CD4-positive, alpha-beta memory T cell (primary cell): ENCODE measurements around the gene SLC25A30. TPM values are rescaled to one million over a fixed set of nuclear protein-coding genes. Genes with fewer than 3 reads are reported as not detected.

ENCODE experiments used
- CTCF ChIA-PET: fragments of 350-600 bp; sonication (Branson Sonifier 250); formaldehyde crosslinking; loops from one replicate; lab custom pipeline; 2021; ENCODE audit warnings: inconsistent platforms; ENCODE audit not compliant: partially characterized antibody; lab: Charles Lee
- POLR2A ChIA-PET: fragments of 350-600 bp; sonication (Branson Sonifier 250); formaldehyde crosslinking; loops from one replicate; lab custom pipeline; 2021; ENCODE audit not compliant: partially characterized antibody; lab: Charles Lee
- DNase-seq, 5 donors: peaks; one replicate each; pipeline versions ENCODE4 v3.0.0 to v3.0.0-alpha.2; 2020 to 2022; ENCODE audit warnings: mixed read lengths in 1 of 5
- H3K27ac ChIP-seq: one replicate; pipeline ENCODE4 v1.7.0; 2013; ENCODE audit warnings: low read depth, low read length
- H3K27me3 ChIP-seq: 2 replicates; pipeline ENCODE4 v1.7.0; 2013; ENCODE audit warnings: mild to moderate bottlenecking, low read length, moderate library complexity; ENCODE audit not compliant: insufficient read depth
- H3K36me3 ChIP-seq: 2 replicates; pipeline ENCODE4 v1.7.0; 2013; ENCODE audit warnings: mild to moderate bottlenecking, low read length, moderate library complexity; ENCODE audit not compliant: insufficient read depth
- H3K4me1 ChIP-seq: 2 replicates; pipeline ENCODE4 v1.7.0; 2013; ENCODE audit warnings: mild to moderate bottlenecking, low read length, moderate library complexity; ENCODE audit not compliant: insufficient read depth
- H3K4me3 ChIP-seq, 2 donors: one replicate each; pipeline ENCODE4 v1.7.0; 2013; ENCODE audit warnings: low read length in 2 of 2, mild to moderate bottlenecking in 1 of 2
- H3K9me3 ChIP-seq, 2 donors: one replicate each; pipeline ENCODE4 v1.7.0; 2013; ENCODE audit warnings: low read length in 2 of 2, control low read depth in 1 of 2; ENCODE audit not compliant: control insufficient read depth in 1 of 2
- H3K27ac Mint-ChIP-seq, 7 donors: one replicate each; pipeline ENCODE4 v1.8.0; 2020 to 2021; ENCODE audit warnings: mixed read lengths in 7 of 7, mild to moderate bottlenecking in 6 of 7, inconsistent platforms in 3 of 7, moderate library complexity in 3 of 7
- H3K27me3 Mint-ChIP-seq, 2 donors: one replicate each; pipeline ENCODE4 v1.8.0; 2020 to 2021; ENCODE audit warnings: mixed read lengths in 2 of 2
- H3K36me3 Mint-ChIP-seq, 2 donors: one replicate each; pipeline ENCODE4 v1.8.0; 2020 to 2021; ENCODE audit warnings: mixed read lengths in 2 of 2, inconsistent platforms in 1 of 2, mild to moderate bottlenecking in 1 of 2
- H3K4me1 Mint-ChIP-seq, 4 donors: one replicate each; pipeline ENCODE4 v1.8.0; 2020 to 2021; ENCODE audit warnings: mixed read lengths in 4 of 4, mild to moderate bottlenecking in 1 of 4
- H3K4me3 Mint-ChIP-seq, 8 donors: one replicate each; pipeline ENCODE4 v1.8.0; 2020 to 2021; ENCODE audit warnings: mixed read lengths in 8 of 8, mild to moderate bottlenecking in 7 of 8, moderate library complexity in 6 of 8, inconsistent platforms in 3 of 8
- H3K9me3 Mint-ChIP-seq, 8 donors: one replicate each; pipeline ENCODE4 v1.8.0; 2020 to 2021; ENCODE audit warnings: mixed read lengths in 8 of 8, mild to moderate bottlenecking in 5 of 8, inconsistent platforms in 3 of 8, moderate library complexity in 1 of 8
- intact Hi-C: fragments of 100-400 bp; cut with micrococcal nuclease; formaldehyde crosslinking; loops from one replicate; pipeline ENCODE4 v1.15.1; 2023
- polyA plus RNA-seq, 2 donors: library from polyadenylated mRNA; unstranded; fragments of 300-500 nt; fragmentation: Illumina TruSeq; gene quantifications; one replicate each; pipeline ENCODE4 v1.2.3, GENCODE V29; 2021
- total RNA-seq, 2 experiments: library from RNA; stranded (reverse); gene quantifications; one replicate each; pipeline ENCODE4 v1.2.3, GENCODE V29; 2021

The SLC25A30 gene
- total and polyA plus RNA-seq, 4 experiments from 2014 or later = 1.8 to 22.0 (median 11.7) TPM

GRCh38 chr13:45439781-45440462 lies 21.7 kb upstream of the SLC25A30 start:
- Histone ChIP-seq H3K4me1 (peaks cover 7% of the 10 kb centered on the region), H3K4me3 (no peak overlapping the region), H3K36me3 (no peaks in the 10 kb centered on the region), H3K27me3 (no peaks in the 10 kb centered on the region), H3K27ac (no peak overlapping the region), H3K9me3 (no peaks in the 10 kb centered on the region)
- CTCF ChIA-PET = interaction anchor here (0.7 to 1.2 kb wide), 3 partner anchors 10 to 41 kb away, joined by 3 read pairs; no protein-coding TSS in a partner anchor
- H3K27me3 Mint-ChIP-seq = peaks cover 0 to 2% of the 10 kb centered on the region in 2 donors
- intact Hi-C loops = no loop called here
- POLR2A ChIA-PET = no interaction called here
- H3K27ac Mint-ChIP-seq = peak overlapping the region in 1 of 7 donors; percentile 77
- H3K36me3 Mint-ChIP-seq = no peaks in the 10 kb centered on the region
- H3K4me1 Mint-ChIP-seq = peaks cover 7 to 8% (median 8%) of the 10 kb centered on the region in 4 donors
- DNase-seq = no peak
- no peaks in the 10 kb centered on the region for H3K9me3 Mint-ChIP-seq
- H3K4me3 Mint-ChIP-seq = no peak overlapping the region

- intact Hi-C loops = no loop called here
- CTCF ChIA-PET = interaction anchor here (1.0 to 1.2 kb wide), 2 partner anchors 11 to 40 kb away, joined by 3 read pairs; no protein-coding TSS in a partner anchor
- H3K9me3 ChIP-seq = no peaks in the 10 kb centered on the region
- H3K36me3 Mint-ChIP-seq = no peaks in the 10 kb centered on the region
- H3K36me3 ChIP-seq = no peaks in the 10 kb centered on the region
- DNase-seq = no peak
- no peak overlapping the region for H3K27ac Mint-ChIP-seq
- no peak overlapping the region for H3K27ac ChIP-seq
- peaks cover 7% of the 10 kb centered on the region for H3K4me1 ChIP-seq
- H3K27me3 ChIP-seq = no peaks in the 10 kb centered on the region
- POLR2A ChIA-PET = no interaction called here
- H3K27me3 Mint-ChIP-seq = peaks cover 0 to 2% of the 10 kb centered on the region in 2 donors
- no peak overlapping the region for H3K4me3 ChIP-seq
- peaks cover 7 to 8% (median 8%) of the 10 kb centered on the region in 4 donors for H3K4me1 Mint-ChIP-seq
- H3K4me3 Mint-ChIP-seq = no peak overlapping the region
- H3K9me3 Mint-ChIP-seq = no peaks in the 10 kb centered on the region
These were observed 20.8 kb upstream of the SLC25A30 start for GRCh38 chr13:45439008-45439407.

DNA sequence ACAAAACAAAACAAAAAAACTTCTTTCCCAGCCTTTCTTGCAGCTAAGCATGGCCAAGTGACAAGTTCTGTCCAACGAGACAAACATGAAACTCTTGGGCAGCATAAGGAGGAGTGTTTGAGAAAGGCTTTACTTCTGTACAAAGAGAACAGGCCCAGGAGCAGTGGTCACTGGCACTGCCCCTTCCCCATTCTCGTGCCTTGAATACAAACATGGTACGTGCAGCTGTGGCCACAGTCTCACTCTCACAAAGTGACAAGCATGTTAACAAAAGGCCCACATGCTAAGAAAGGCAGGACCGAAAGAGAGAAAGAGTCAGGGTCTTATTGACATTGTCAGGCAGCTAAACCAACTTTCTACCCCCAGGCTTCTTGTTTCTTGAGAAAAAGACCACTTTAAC lies 19.8 kb upstream of the SLC25A30 start:
- H3K4me3 Mint-ChIP-seq = no peak overlapping the region
- H3K4me1 Mint-ChIP-seq = peaks cover 7 to 8% (median 8%) of the 10 kb centered on the region in 4 donors
- intact Hi-C loops = no loop called here
- H3K9me3 Mint-ChIP-seq = no peaks in the 10 kb centered on the region
- H3K27me3 ChIP-seq = no peaks in the 10 kb centered on the region
- H3K36me3 ChIP-seq = no peaks in the 10 kb centered on the region
- no peaks in the 10 kb centered on the region for H3K27me3 Mint-ChIP-seq
- H3K4me3 ChIP-seq = no peak overlapping the region
- H3K36me3 Mint-ChIP-seq = no peaks in the 10 kb centered on the region
- no peak overlapping the region for H3K27ac ChIP-seq
- peaks cover 7% of the 10 kb centered on the region for H3K4me1 ChIP-seq
- no peaks in the 10 kb centered on the region for H3K9me3 ChIP-seq
- no peak for DNase-seq
- POLR2A ChIA-PET = no interaction called here
- CTCF ChIA-PET = no interaction called here
- H3K27ac Mint-ChIP-seq = no peak overlapping the region

GRCh38 chr13:45436953-45437352 lies 18.8 kb upstream of the SLC25A30 start:
- Mint-ChIP-seq H3K27ac (no peak overlapping the region), H3K27me3 (no peaks in the 10 kb centered on the region), H3K4me1 (peaks cover 5 to 7% (median 6%) of the 10 kb centered on the region in 4 donors), H3K4me3 (no peak overlapping the region), H3K36me3 (no peaks in the 10 kb centered on the region), H3K9me3 (no peaks in the 10 kb centered on the region)
- H3K27ac ChIP-seq = no peak overlapping the region
- ChIA-PET POLR2A (no interaction called here), CTCF (no interaction called here)
- no peak overlapping the region for H3K4me3 ChIP-seq
- no peak for DNase-seq
- intact Hi-C loops = no loop called here
- no peaks in the 10 kb centered on the region for H3K27me3 ChIP-seq
- H3K4me1 ChIP-seq = peaks cover 6% of the 10 kb centered on the region
- no peaks in the 10 kb centered on the region for H3K36me3 ChIP-seq
- H3K9me3 ChIP-seq = no peaks in the 10 kb centered on the region

GRCh38 chr13:45436332-45436731 lies 18.2 kb upstream of the SLC25A30 start:
- no peaks in the 10 kb centered on the region for H3K9me3 Mint-ChIP-seq
- ChIA-PET POLR2A (no interaction called here), CTCF (no interaction called here)

GRCh38 chr13:45434556-45435371 lies 16.6 kb upstream of the SLC25A30 start:
- H3K27me3 ChIP-seq = no peaks in the 10 kb centered on the region
- H3K4me1 ChIP-seq = no peaks in the 10 kb centered on the region
- H3K27ac Mint-ChIP-seq = no peak overlapping the region
- H3K27me3 Mint-ChIP-seq = no peaks in the 10 kb centered on the region
- intact Hi-C loops = no loop called here
- H3K27ac ChIP-seq = no peak overlapping the region
- H3K9me3 Mint-ChIP-seq = no peaks in the 10 kb centered on the region
- no peaks in the 10 kb centered on the region for H3K36me3 ChIP-seq
- DNase-seq = no peak
- H3K4me1 Mint-ChIP-seq = no peaks in the 10 kb centered on the region
- no peak overlapping the region for H3K4me3 ChIP-seq
- POLR2A ChIA-PET = no interaction called here
- H3K9me3 ChIP-seq = no peaks in the 10 kb centered on the region
- no peaks in the 10 kb centered on the region for H3K36me3 Mint-ChIP-seq
- no peak overlapping the region for H3K4me3 Mint-ChIP-seq
- CTCF ChIA-PET = no interaction called here

More at GRCh38 chr13:45436332-45436731, 18.2 kb upstream of the SLC25A30 start:
- H3K4me3 ChIP-seq = no peak overlapping the region
- H3K27ac Mint-ChIP-seq = no peak overlapping the region
- no peaks in the 10 kb centered on the region for H3K27me3 ChIP-seq
- intact Hi-C loops = no loop called here
- H3K36me3 ChIP-seq = no peaks in the 10 kb centered on the region
- no peak overlapping the region for H3K27ac ChIP-seq
- H3K9me3 ChIP-seq = no peaks in the 10 kb centered on the region
- no peak overlapping the region for H3K4me3 Mint-ChIP-seq
- no peaks in the 10 kb centered on the region for H3K27me3 Mint-ChIP-seq
- DNase-seq = no peak
- no peaks in the 10 kb centered on the region for H3K36me3 Mint-ChIP-seq
- H3K4me1 ChIP-seq = no peaks in the 10 kb centered on the region
- peaks cover 0 to under 1% (median under 1%) of the 10 kb centered on the region in 4 donors for H3K4me1 Mint-ChIP-seq

DNA sequence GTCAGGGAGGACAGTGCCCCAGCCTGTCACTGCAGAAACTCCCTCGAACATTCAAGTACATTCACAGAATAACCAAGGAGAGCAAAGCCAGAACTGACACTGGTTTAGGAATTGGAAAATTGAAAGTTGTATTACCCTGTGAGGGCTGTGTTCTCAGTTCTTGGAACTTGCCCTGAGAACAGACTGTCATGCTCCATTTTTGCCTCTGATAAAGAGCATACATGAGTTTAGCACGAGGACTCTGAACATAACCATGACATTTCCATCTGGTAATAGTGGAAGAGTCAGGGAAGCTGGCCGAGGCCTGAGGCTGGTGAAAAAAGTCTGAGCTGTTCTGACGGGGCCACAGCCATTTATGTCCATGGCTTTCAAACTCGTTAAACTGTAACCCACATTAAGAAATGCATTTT lies 15.2 kb upstream of the SLC25A30 start:
- Histone ChIP-seq H3K9me3 (no peaks in the 10 kb centered on the region), H3K4me1 (no peaks in the 10 kb centered on the region), H3K27me3 (no peaks in the 10 kb centered on the region), H3K27ac (no peak overlapping the region), H3K4me3 (no peak overlapping the region), H3K36me3 (no peaks in the 10 kb centered on the region)
- Mint-ChIP-seq H3K27ac (no peak overlapping the region), H3K9me3 (no peaks in the 10 kb centered on the region), H3K27me3 (no peaks in the 10 kb centered on the region), H3K4me3 (no peak overlapping the region), H3K4me1 (no peaks in the 10 kb centered on the region), H3K36me3 (no peaks in the 10 kb centered on the region)
- ChIA-PET POLR2A (no interaction called here), CTCF (no interaction called here)
- intact Hi-C loops = no loop called here
- DNase-seq = no peak
